Vagina (tissue), 2 donors: Measurements from ENCODE around the gene CADM4. TPM values are rescaled to one million over a fixed set of nuclear protein-coding genes. Genes with fewer than 3 reads are reported as not detected.
"Not testable (repeated sequence)": the region's sequence is repeated elsewhere in the genome, so short reads cannot be mapped to it uniquely, and the experiment has no call there.

Experiments
- DNase-seq, 2 donors: peaks; one replicate each; pipeline ENCODE4 v3.0.0-alpha.2; 2017; ENCODE audit errors: extremely low spot score in 2 of 2
- H3K27ac ChIP-seq: fragments of 200-600 bp; sonication (generic); one replicate; pipeline ENCODE4 v1.5.1; 2019
- H3K27me3 ChIP-seq: fragments of 200-600 bp; sonication (generic); one replicate; pipeline ENCODE4 v1.5.1; 2019
- H3K36me3 ChIP-seq, 2 donors: fragments of 200-600 bp; sonication (generic); one replicate each; pipeline ENCODE4 v1.5.1; 2017 to 2019
- H3K4me1 ChIP-seq: fragments of 200-600 bp; sonication (generic); one replicate; pipeline ENCODE4 v1.5.1; 2019
- H3K4me3 ChIP-seq, 2 donors: fragments of 200-600 bp; sonication (generic); 1 replicate in 1 of 2; 2 replicates in 1 of 2; pipeline ENCODE4 v1.5.1; 2016 to 2019
- H3K9me3 ChIP-seq: fragments of 200-600 bp; sonication (generic); one replicate; pipeline ENCODE4 v1.5.1; 2019
- CTCF ChIP-seq, 3 experiments: fragments of 450-650 bp in 2 of 3; fragments of 200-600 bp in 1 of 3; sonication (generic) in 1 of 3; IDR thresholded peaks; one replicate each; pipeline ENCODE4 v1.5.1; 2017 to 2019; ENCODE audit warnings: antibody characterized with exemption in 3 of 3, mild to moderate bottlenecking in 2 of 3, moderate library complexity in 2 of 3
- POLR2A ChIP-seq, 2 donors: fragments of 450-650 bp; IDR thresholded peaks; one replicate each; pipeline ENCODE4 v1.6.1; 2017; ENCODE audit warnings: antibody characterized with exemption in 2 of 2, mild to moderate bottlenecking in 2 of 2, moderate library complexity in 2 of 2
- POLR2AphosphoS5 ChIP-seq, 2 donors: sonication (generic); formaldehyde crosslinking; IDR thresholded peaks; one replicate each; pipeline ENCODE4 v1.9.0; 2017; ENCODE audit warnings: antibody characterized with exemption in 2 of 2, mild to moderate bottlenecking in 2 of 2, low read depth in 1 of 2; ENCODE audit not compliant: insufficient read depth in 1 of 2
- intact Hi-C: fragments of 100-400 bp; cut with DNase I; formaldehyde crosslinking; loops from one replicate; pipeline ENCODE4 v1.15.1; 2023
- total RNA-seq: library from RNA; depleted of rRNA; stranded (reverse); fragments of >200 nt; gene quantifications from one replicate; pipeline ENCODE4 v1.2.3, GENCODE V29; 2016

Gene CADM4
- total RNA-seq, 1 donor from 2014 or later, result 4.7 TPM

- intact Hi-C loops, result no loop called here
- TF ChIP-seq POLR2A (IDR thresholded peaks at IDR 0.05), result no peak
- no peak for TF ChIP-seq POLR2AphosphoS5 (IDR thresholded peaks at IDR 0.05; ENCODE audit: insufficient read depth in 1 of 2, low read depth in 1 of 2)
- TF ChIP-seq CTCF (IDR thresholded peaks at IDR 0.05), result no peak
- Histone ChIP-seq H3K9me3 (no peaks in the 10 kb centered on the region), H3K36me3 (no peaks in the 10 kb centered on the region), H3K4me1 (no peaks in the 10 kb centered on the region), H3K4me3 (no peak overlapping the region), H3K27me3 (no peaks in the 10 kb centered on the region), H3K27ac (no peak overlapping the region)
- DNase-seq, result no peak
Measured at GRCh38 chr19:43682824-43683661, 43.4 kb upstream of the CADM4 start.

DNA sequence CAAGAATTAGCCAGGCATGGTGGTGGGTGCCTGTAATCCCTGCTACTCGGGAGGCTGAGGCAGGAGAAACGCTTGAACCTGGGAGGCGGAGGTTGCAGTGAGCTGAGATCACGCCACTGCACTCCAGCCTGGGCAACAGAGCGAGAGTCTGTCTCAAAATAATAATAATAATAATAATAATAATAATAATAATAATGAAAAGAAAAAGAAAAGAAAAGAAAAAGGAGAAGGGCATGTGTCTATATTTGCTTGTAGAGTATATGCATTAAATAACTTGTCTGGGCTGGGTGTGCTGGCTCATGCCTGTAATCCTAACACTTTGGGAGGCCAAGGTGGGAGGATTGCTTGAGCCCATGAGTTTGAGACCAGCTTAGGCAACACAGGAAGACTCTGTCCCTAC is 42.6 kb upstream of the CADM4 start:
- intact Hi-C loops, H3K4me1 ChIP-seq, DNase-seq, H3K36me3 ChIP-seq, H3K27ac ChIP-seq, H3K9me3 ChIP-seq, H3K27me3 ChIP-seq, H3K4me3 ChIP-seq: not testable (repeated sequence)

DNA sequence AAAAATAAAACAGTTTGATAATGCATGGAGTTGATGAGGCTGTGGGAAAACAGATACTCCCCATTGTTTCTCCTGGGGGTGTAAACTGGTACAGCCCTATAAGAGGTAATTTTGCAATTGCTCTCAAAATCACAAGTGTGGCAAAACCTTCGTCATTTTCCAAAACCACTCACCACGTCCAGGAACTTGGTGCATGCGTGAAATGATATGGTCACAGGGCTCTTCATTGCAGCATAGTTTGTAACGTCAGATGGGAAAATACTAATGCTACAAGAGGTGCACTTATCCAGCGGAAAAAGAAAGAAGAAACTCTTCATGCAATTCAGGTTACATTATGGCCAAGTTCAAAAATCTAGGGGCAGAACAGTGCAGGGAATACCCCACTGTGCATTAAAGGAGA is 42.2 kb upstream of the CADM4 start:
- no peaks in the 10 kb centered on the region for H3K4me1 ChIP-seq
- no peak overlapping the region for H3K27ac ChIP-seq
- intact Hi-C loops, result no loop called here
- TF ChIP-seq CTCF (IDR thresholded peaks at IDR 0.05), result no peak
- TF ChIP-seq POLR2A (IDR thresholded peaks at IDR 0.05), result no peak
- no peak for TF ChIP-seq POLR2AphosphoS5 (IDR thresholded peaks at IDR 0.05; ENCODE audit: insufficient read depth in 1 of 2, low read depth in 1 of 2)
- no peaks in the 10 kb centered on the region for H3K36me3 ChIP-seq
- no peak for DNase-seq
- no peaks in the 10 kb centered on the region for H3K27me3 ChIP-seq
- no peaks in the 10 kb centered on the region for H3K9me3 ChIP-seq
- no peak overlapping the region for H3K4me3 ChIP-seq

DNA sequence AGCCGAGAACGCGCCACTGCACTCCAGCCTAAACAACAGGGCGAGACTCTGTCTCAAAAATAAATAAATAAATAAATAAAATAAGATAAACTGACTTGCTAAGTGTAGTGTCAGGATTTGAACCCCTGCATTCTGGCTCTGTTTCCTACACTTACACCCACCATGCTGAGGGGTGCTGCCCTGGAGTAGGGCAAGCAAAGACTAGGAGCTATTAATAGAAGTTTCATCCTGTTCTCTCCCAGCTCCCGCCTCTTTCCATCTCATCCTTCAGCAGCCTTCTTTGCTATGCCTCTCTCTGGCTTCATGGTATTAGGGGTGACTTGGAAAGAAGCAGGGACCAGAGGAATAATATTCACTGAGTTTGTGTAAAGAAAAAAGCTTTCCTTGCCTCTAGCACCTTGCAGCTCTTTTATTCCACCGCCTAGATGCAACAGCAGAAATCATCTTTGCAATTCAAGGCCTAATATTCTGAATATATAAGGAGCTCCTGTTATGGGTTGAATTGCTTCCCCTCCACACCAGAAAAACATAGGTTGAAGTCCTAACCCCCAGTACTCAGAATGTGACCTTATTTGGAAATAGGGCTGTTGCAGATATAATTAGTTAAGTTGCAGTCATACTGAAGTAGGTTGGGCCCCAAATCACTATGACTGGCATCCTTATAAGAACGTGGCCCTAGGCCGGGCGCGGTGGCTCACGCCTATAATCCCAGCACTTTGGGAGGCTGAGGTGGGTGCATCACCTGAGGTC is 39.0 kb upstream of the CADM4 start:
- Histone ChIP-seq H3K4me1 (no peaks in the 10 kb centered on the region), H3K27ac (no peak overlapping the region), H3K9me3 (no peaks in the 10 kb centered on the region), H3K4me3 (no peak overlapping the region), H3K27me3 (no peaks in the 10 kb centered on the region), H3K36me3 (no peaks in the 10 kb centered on the region)
- TF ChIP-seq POLR2A (IDR thresholded peaks at IDR 0.05), result no peak
- no peak for TF ChIP-seq CTCF (IDR thresholded peaks at IDR 0.05)
- TF ChIP-seq POLR2AphosphoS5 (IDR thresholded peaks at IDR 0.05; ENCODE audit: insufficient read depth in 1 of 2, low read depth in 1 of 2), result no peak
- intact Hi-C loops, result no loop called here
- no peak for DNase-seq

- Histone ChIP-seq H3K9me3 (no peaks in the 10 kb centered on the region), H3K4me3 (no peak overlapping the region), H3K27ac (no peak overlapping the region), H3K27me3 (no peaks in the 10 kb centered on the region), H3K36me3 (no peaks in the 10 kb centered on the region), H3K4me1 (no peaks in the 10 kb centered on the region)
- intact Hi-C loops, result no loop called here
- TF ChIP-seq CTCF (IDR thresholded peaks at IDR 0.05) (no peak), POLR2A (IDR thresholded peaks at IDR 0.05) (no peak), POLR2AphosphoS5 (IDR thresholded peaks at IDR 0.05; ENCODE audit: insufficient read depth in 1 of 2, low read depth in 1 of 2) (no peak)
- no peak for DNase-seq
Measured at GRCh38 chr19:43675906-43676305, 36.3 kb upstream of the CADM4 start.
